Endometrial microvascular endothelial cells (primary cell): ENCODE results near the gene SLC25A43. TPM values are rescaled to one million over a fixed set of nuclear protein-coding genes. Genes with fewer than 3 reads are reported as not detected.

Experiments
- in situ Hi-C: cut with HindIII; loops from 2 replicates; pipeline ENCODE4 v1.10.0; 2017; ENCODE audit warnings: low sequenced_read_pairs, low pct_unique_long_range_greater_than_20kb; ENCODE audit errors: inconsistent ontology term
- total RNA-seq: library from RNA; depleted of rRNA; stranded (reverse); fragments of >200 nt; gene quantifications from one replicate; pipeline ENCODE4 v1.2.3, GENCODE V29; 2015; ENCODE audit errors: inconsistent ontology term

SLC25A43 gene
- total RNA-seq, 1 donor from 2014 or later = 24.8 TPM

- in situ Hi-C loops = loop anchor here (25.0 kb wide), 1 partner anchor 274 kb away; the partner anchor contains the start of gene SOWAHD
These were observed 89.6 kb downstream of the SLC25A43 start for GRCh38 chrX:119488749-119489148.

- in situ Hi-C loops = loop anchor here (25.0 kb wide), 1 partner anchor 273 kb away; the partner anchor contains the start of gene SOWAHD
These were observed 90.3 kb downstream of the SLC25A43 start for GRCh38 chrX:119489212-119490074.

- in situ Hi-C loops = loop anchor here (25.0 kb wide), 1 partner anchor 270 kb away; the partner anchor contains the start of gene SOWAHD
These were observed 93.3 kb downstream of the SLC25A43 start for GRCh38 chrX:119492463-119492862.

DNA sequence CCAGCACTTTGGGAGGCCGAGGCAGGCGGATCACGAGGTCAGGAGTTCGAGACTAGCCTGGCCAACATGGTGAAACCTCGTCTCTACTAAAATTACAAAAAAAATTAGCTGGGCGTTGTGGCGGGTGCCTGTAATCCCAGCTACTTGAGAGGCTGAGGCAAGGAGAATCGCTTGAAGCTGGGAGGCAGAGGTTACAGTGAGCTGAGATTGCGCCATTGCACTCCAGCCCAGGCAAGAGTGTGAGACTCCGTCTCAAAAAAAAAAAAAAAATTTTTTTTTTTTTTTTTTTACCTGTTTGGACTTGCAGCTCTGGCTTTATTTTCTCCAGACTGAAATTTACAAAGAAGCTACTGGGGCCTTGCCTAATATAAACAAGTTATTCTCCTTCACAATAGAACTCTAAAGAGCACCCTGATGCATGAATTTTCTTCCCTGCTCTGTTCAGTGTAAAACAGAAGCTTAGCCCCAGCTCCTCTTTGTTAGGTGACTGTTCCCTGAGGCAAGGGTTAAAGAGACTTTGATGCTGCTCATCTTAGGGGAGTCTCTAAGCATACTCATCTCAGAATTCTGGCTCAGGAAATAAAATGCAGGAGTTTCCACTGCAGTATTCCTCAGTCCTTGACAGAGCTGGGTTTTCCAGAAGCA, 94.8 kb downstream of the SLC25A43 start:
- in situ Hi-C loops = loop anchor here (25.0 kb wide), 1 partner anchor 268 kb away; the partner anchor contains the start of gene SOWAHD

DNA sequence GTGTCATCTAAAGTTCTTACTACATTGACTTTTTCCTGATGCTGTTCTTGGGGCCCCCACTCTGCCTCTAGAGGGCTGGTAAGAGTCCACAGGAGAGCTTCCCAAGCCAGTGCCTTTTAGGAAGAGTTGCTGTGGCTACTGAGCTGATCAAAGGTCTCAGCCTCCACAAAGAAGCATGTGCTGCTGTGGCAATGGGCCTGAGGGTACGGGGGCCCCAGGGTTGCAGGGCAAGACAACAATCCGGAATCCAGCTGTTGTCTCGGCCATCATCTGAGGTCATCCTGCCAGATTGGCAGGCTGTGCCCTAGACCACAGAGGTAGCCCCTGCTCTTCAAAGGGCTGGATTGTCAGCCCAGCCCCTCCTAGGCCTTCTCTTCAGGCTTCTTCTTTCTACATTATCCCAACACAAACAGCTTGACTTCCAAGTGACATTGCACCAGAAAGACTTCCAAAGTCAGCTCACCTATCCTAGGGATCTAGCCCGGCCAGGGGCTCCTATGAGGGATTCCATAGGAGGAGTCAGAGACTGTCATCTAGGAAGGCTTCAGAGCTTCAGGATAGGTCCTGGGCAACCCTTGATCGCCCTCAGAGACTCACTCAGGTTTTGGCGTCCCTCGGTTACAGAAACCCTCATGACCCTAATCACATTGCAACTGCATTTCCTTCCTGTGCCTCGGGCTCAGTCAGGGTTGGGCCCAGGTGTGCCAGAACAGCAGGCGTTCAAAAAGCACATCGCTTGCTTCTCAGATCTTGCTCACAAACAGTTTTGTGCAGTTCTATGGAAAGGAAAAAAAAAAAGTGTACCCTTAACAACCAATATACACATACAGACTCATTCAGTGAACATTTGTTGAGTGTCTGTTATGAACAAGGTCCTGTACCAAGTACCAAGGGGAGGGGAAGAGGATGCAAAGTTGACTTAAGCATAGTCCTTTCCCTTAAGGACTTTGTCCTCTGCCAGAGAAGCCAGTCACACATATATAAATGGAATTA, 96.9 kb downstream of the SLC25A43 start:
- in situ Hi-C loops = loop anchor here (25.0 kb wide), 1 partner anchor 266 kb away; the partner anchor contains the start of gene SOWAHD

GRCh38 chrX:119497185-119497584, 98.0 kb downstream of the SLC25A43 start:
- in situ Hi-C loops = loop anchor here (25.0 kb wide), 1 partner anchor 265 kb away; the partner anchor contains the start of gene SOWAHD

DNA sequence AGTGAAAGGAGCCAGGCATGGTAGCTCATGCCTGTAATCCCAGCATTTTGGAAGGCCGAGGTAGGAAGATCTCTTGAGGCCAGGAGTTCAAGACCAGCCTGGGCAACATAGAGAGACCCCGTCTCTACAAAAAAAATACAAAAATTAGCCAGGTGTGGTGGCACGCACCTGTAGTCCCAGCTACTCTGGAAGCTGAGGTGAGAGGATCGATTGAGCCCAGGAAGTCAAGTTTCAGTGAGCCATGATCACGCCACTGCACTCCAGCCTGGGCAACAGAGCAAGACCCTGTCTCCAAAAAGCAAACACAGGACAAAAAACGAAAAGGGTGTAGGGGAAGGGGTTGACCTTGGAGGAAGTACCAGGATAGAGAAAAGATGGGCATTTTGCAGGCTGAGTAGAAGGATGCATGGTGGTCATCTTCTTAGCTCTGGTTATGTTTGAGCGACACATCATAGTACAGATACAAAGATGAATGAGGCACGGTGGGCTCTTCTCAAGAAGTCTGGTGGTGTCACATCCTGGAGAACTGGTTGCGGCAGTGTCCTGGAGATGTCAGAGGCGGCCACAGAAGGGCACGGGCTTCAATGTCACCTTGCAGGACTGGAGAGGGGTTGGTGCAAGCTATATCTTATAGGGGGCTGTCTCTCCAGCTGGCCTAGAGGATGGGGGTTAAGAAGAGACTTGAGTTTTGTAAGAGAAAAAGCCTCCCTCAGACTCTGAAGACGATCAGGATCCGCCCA, 101.1 kb downstream of the SLC25A43 start:
- in situ Hi-C loops = no loop called here

- in situ Hi-C loops = no loop called here
These were observed 102.5 kb downstream of the SLC25A43 start for GRCh38 chrX:119501511-119502148.

GRCh38 chrX:119502727-119503483, 103.8 kb downstream of the SLC25A43 start:
- in situ Hi-C loops = no loop called here

DNA sequence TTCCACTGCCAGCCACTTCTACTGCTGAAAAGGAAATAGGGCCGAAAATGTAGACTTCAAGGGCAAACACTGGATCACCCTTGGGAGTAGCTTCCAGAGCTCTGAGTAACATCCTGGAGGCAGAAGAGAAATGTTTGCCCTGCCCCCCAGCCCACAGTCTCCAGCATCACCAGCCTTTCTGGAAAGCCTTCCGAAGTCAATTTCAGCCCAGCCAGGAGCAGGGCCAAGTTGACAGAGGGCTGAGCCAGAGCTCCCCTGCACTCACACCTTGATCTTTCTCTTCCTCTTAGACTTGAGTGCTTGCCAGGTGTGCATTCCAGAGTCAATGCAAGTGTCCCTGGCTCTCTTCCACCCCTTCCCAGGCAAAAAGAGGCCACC, 104.3 kb downstream of the SLC25A43 start:
- in situ Hi-C loops = no loop called here

Other genes with a start within 250 kb of the SLC25A43 start
- 77.0 TPM for gene PGRMC1, start 163.1 kb upstream of the SLC25A43 start, total RNA-seq
- 533 TPM for gene SLC25A5, start 69.1 kb downstream of the SLC25A43 start, total RNA-seq
- gene STEEP1, start 166.1 kb downstream of the SLC25A43 start, total RNA-seq = 25.3 TPM
- gene UBE2A, start 175.2 kb downstream of the SLC25A43 start, total RNA-seq = 65.4 TPM
- gene NKRF, start 207.1 kb downstream of the SLC25A43 start, total RNA-seq = 6.0 TPM